Neuronal stem cell (in vitro differentiated cells): ENCODE data around the gene ADM2.

Source experiments
- DNase-seq: peaks from one replicate; pipeline ENCODE4 v3.0.0-alpha.2; 2013; ENCODE audit warnings: low spot score
- H2AFZ ChIP-seq: one replicate; pipeline ENCODE4 v1.6.1; 2013; ENCODE audit warnings: mild to moderate bottlenecking, low read length, inconsistent platforms
- H2AK5ac ChIP-seq: 2 replicates; pipeline ENCODE4 v1.6.1; 2013; ENCODE audit warnings: low read depth, mild to moderate bottlenecking, inconsistent platforms, low read length, moderate library complexity, mixed read lengths
- H2BK120ac ChIP-seq: 2 replicates; pipeline ENCODE4 v1.6.1; 2013; ENCODE audit warnings: low read depth, mild to moderate bottlenecking, inconsistent platforms, low read length, moderate library complexity, mixed read lengths
- H2BK12ac ChIP-seq: one replicate; pipeline ENCODE4 v1.6.1; 2013; ENCODE audit warnings: low read length, inconsistent platforms
- H2BK15ac ChIP-seq: 2 replicates; pipeline ENCODE4 v1.6.1; 2013; ENCODE audit warnings: mild to moderate bottlenecking, low read length, inconsistent platforms, mixed read lengths
- H2BK5ac ChIP-seq: one replicate; pipeline ENCODE4 v1.6.1; 2013; ENCODE audit warnings: inconsistent platforms, mild to moderate bottlenecking, low read length, moderate library complexity
- H3K14ac ChIP-seq: one replicate; pipeline ENCODE4 v1.6.1; 2013; ENCODE audit warnings: low read length, inconsistent platforms
- H3K18ac ChIP-seq: 2 replicates; pipeline ENCODE4 v1.6.1; 2013; ENCODE audit warnings: low read length, inconsistent platforms
- H3K23ac ChIP-seq: 2 replicates; pipeline ENCODE4 v1.6.1; 2013; ENCODE audit warnings: low read depth, mild to moderate bottlenecking, mixed read lengths, low read length, inconsistent platforms; ENCODE audit not compliant: poor library complexity
- H3K27ac ChIP-seq: replicated peaks from 3 replicates; pipeline ENCODE4 v1.5.1; 2013; ENCODE audit warnings: low read length, inconsistent platforms
- H3K27me3 ChIP-seq, 3 experiments: 2 replicates each; pipeline ENCODE4 v1.6.1; 2013; ENCODE audit warnings: low read length in 3 of 3, mild to moderate bottlenecking in 2 of 3, inconsistent platforms in 1 of 3, low read depth in 1 of 3, mixed read lengths in 1 of 3, moderate library complexity in 1 of 3; ENCODE audit not compliant: control insufficient read depth in 3 of 3, insufficient read depth in 3 of 3
- H3K36me3 ChIP-seq, 2 donors: replicated peaks in 1 of 2; 2 replicates each; pipeline ENCODE4 v1.6.1; 2013; ENCODE audit warnings: low read length in 2 of 2; ENCODE audit not compliant: control insufficient read depth in 2 of 2, insufficient read depth in 2 of 2
- H3K4ac ChIP-seq: 2 replicates; pipeline ENCODE4 v1.6.1; 2013; ENCODE audit warnings: inconsistent platforms, mild to moderate bottlenecking, low read length, moderate library complexity
- H3K4me1 ChIP-seq, 2 donors: 1 replicate in 1 of 2; 2 replicates in 1 of 2; pipeline ENCODE4 v1.6.1; 2013; ENCODE audit warnings: low read length in 2 of 2, low read depth in 1 of 2; ENCODE audit not compliant: control insufficient read depth in 2 of 2, insufficient read depth in 1 of 2
- H3K4me2 ChIP-seq: one replicate; pipeline ENCODE4 v1.6.1; 2013; ENCODE audit warnings: mild to moderate bottlenecking, low read length, inconsistent platforms; ENCODE audit not compliant: insufficient read depth, poor library complexity, severe bottlenecking
- H3K4me3 ChIP-seq, 2 donors: 2 replicates each; pipeline ENCODE4 v1.5.1; 2013; ENCODE audit warnings: low read length in 2 of 2, mild to moderate bottlenecking in 2 of 2, inconsistent platforms in 1 of 2, moderate library complexity in 1 of 2
- H3K79me1 ChIP-seq: one replicate; pipeline ENCODE4 v1.6.1; 2013; ENCODE audit warnings: low read depth, mild to moderate bottlenecking, inconsistent platforms, low read length, moderate library complexity
- H3K9ac ChIP-seq: one replicate; pipeline ENCODE4 v1.6.1; 2013; ENCODE audit warnings: mild to moderate bottlenecking, low read depth, low read length, inconsistent platforms; ENCODE audit not compliant: poor library complexity
- H3K9me3 ChIP-seq, 2 donors: replicated peaks in 1 of 2; 2 replicates each; pipeline versions ENCODE3 to v1.6.1; 2013; ENCODE audit warnings: low read length in 2 of 2, mild to moderate bottlenecking in 2 of 2, inconsistent platforms in 1 of 2, low read depth in 1 of 2, mixed read lengths in 1 of 2, moderate library complexity in 1 of 2; ENCODE audit not compliant: control insufficient read depth in 2 of 2, insufficient read depth in 1 of 2
- H4K8ac ChIP-seq: one replicate; pipeline ENCODE4 v1.6.1; 2013; ENCODE audit warnings: low read depth, mild to moderate bottlenecking, inconsistent platforms, low read length, moderate library complexity
- H4K91ac ChIP-seq: one replicate; pipeline ENCODE4 v1.6.1; 2013; ENCODE audit warnings: low read length, low read depth, mild to moderate bottlenecking, inconsistent platforms; ENCODE audit not compliant: poor library complexity
- WGBS, 2 donors: extraction: QIAGEN DNeasy Blood & Tissue Kit; methylation state at CpG; one replicate each; pipeline ENCODE4 v1.1.7; 2013; ENCODE audit warnings: missing lambda C conversion rate in 2 of 2, mixed read lengths in 1 of 2; ENCODE audit not compliant: insufficient read length in 2 of 2, insufficient replicate concordance in 1 of 2; ENCODE audit errors: extremely low coverage in 2 of 2; 5-methylcytosine and 5-hydroxymethylcytosine counted together

The ADM2 gene

DNA sequence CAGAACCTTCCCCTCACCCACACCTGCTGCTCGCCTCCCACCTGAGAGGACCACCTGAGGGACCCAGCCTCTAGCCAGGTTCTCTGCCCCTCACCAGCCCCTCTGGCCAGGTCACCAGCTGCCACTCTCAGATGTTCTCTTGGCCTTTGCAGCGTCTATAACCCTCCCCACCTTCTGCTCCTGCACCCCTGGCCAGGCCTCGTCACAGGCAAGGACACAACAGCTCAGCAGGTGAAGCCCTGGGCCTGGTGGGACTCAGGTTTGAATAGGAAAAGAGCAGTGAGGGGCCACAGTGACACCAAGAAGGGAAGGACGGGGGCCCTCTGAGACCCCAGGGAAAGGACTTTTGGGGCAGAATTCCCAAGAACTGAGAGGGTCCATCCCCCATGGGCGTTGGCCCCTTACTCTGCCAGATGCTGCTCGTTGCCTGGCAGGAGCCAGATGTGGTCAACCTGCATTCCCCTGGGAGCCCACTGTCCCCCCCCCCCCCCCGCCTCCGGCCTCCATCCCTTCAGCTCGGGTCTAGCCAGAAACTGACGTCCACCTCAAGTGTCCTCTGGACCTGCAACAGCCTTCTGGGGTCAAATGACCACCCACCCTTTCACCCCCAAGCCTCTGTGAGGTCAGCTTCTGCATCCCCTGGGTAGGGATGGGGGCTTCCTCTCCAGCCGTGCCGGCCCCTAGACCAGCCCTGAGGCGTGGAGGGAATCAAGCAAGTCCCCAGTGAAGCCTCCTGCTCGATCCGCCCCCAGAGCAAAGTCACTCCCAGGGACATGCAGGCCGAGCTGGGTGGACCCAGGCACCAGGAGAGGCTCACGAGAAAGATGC is 35.2 kb upstream of the ADM2 start:
- Histone ChIP-seq H2BK120ac (no peak overlapping the region), H3K9ac (peak overlapping the region; percentile 44), H3K18ac (no peak overlapping the region), H3K4ac (peak overlapping the region; percentile 37), H3K27ac (no peak overlapping the region), H2BK15ac (no peak overlapping the region), H2AK5ac (no peak overlapping the region), H3K9me3 (peaks cover 0 to 4% of the 10 kb centered on the region in 2 donors), H4K91ac (no peak overlapping the region), H3K4me2 (no peak overlapping the region), H3K4me3 (no peak overlapping the region), H2AFZ (no peak overlapping the region), H3K14ac (peak overlapping the region; percentile 8), H3K36me3 (peaks cover 33 to 83% of the 10 kb centered on the region in 2 donors), H3K27me3 (no peaks in the 10 kb centered on the region), H2BK5ac (no peak overlapping the region), H3K23ac (peak overlapping the region; percentile 80), H3K4me1 (peaks cover 0 to 4% of the 10 kb centered on the region in 2 donors), H2BK12ac (peak overlapping the region; percentile 22), H3K79me1 (peaks cover 5% of the 10 kb centered on the region), H4K8ac (no peak overlapping the region)
- DNase-seq, result no peak
- no CpG with 5 or more reads among the region's 17 CpGs for WGBS, 2 donors

DNA sequence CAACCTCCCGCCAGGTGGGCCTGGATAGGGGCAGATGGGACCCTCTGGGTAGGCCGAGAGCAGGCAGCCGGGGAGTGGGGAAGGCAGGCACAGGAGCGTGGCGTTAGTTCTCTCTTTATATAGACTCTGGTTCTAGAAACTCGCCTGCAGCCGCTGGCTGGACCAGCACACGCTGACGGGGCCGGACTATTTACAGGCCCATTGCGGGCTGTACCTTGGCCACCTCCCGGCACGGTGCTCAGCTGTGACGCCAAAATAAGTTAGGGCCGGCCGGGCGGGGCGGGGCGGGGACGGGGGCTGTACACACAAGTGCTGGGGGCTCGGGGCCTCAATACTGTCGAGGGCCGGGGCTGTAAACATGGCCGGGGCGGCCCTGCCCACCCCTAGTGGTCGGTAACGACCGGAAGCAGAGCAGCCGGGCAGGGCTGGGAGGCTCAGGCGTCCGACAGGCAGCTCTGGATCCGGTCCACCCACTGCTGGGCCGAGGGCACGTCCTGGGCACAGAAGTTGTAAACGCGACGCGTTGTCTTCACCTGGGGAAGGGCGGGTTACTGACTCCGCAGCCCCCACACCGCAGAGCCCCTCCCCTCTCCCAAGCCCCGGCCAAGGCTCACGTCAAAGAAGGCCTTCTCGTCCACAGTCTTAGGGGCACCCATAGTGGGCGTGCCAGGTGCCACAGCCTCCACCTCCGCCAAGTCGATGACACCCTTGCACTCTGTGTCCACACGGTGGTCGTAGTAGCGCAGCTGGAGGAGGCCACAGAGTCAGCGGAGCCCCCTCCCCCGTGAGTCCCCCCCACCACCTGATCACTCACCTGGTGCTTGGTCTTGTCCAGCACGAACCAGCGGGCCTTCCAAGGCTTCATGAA is 34.4 kb upstream of the ADM2 start:
- Histone ChIP-seq H3K4me1 (peaks cover 0 to 4% of the 10 kb centered on the region in 2 donors), H2AK5ac (no peak overlapping the region), H2BK15ac (no peak overlapping the region), H3K18ac (no peak overlapping the region), H3K4me3 (no peak overlapping the region), H2BK5ac (no peak overlapping the region), H2BK12ac (no peak overlapping the region), H3K4me2 (no peak overlapping the region), H3K4ac (no peak overlapping the region), H3K27ac (no peak overlapping the region), H3K9ac (no peak overlapping the region), H3K23ac (peak overlapping the region; percentile 80), H3K27me3 (no peaks in the 10 kb centered on the region), H2BK120ac (no peak overlapping the region), H4K8ac (peak overlapping the region; percentile 3), H3K79me1 (peaks cover 5% of the 10 kb centered on the region), H3K14ac (no peak overlapping the region), H3K36me3 (peaks cover 33 to 83% of the 10 kb centered on the region in 2 donors), H2AFZ (no peak overlapping the region), H4K91ac (no peak overlapping the region), H3K9me3 (peaks cover 0 to 4% of the 10 kb centered on the region in 2 donors)
- DNase-seq, result no peak
- WGBS, 2 donors, result no CpG with 5 or more reads among the region's 54 CpGs

DNA sequence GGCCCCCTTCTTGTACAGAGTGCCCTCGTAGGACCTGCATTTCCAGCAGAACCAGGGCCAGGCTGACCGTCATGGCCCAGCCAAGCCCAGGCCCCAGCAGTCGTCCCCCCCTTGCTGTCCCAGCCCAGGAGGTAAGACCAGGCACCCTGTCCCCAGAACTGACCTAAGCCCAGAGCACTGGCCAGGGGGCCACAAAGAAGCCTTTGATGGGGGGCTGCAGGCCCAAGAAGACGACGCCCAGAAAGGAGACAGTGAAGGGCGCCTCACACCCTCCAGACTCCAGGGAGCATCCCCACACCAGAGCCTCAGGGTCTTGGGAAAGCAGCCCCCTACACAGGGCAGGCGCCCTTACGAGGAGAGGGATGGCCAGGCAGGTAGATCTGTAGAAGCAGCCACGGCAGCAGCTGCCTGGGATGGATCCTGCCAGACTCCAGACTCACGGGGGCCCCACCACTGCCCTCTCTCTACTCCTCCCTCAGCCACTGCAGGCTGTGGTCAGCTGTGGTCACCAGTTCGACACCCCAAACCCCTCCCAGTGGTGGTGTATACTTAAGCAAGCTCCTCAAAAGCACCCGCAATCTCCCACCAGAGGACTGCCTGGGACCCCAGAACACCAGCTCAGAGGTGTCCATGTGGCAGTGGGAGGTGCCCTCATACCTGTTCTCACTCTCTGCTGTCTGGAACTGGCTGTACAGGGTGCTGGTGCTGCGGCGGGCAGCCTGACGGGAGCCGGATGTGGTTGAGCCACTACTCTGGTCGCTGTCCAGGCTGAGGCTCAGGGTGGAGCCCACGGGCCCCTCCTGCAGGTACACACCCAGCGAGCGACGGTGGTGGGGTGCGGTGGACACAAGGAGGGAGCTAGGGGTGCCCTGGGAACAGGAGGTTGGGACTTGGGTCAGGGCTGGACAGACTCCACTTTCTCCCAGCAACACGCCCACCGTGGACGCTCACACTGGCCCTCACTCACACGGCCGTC is 33.5 kb upstream of the ADM2 start:
- Histone ChIP-seq H3K36me3 (peaks cover 35 to 89% of the 10 kb centered on the region in 2 donors), H2BK12ac (no peak overlapping the region), H3K79me1 (peaks cover 5% of the 10 kb centered on the region), H3K23ac (peak overlapping the region; percentile 6), H2AK5ac (no peak overlapping the region), H3K4me2 (no peak overlapping the region), H2AFZ (no peak overlapping the region), H3K14ac (peak overlapping the region; percentile 56), H2BK15ac (no peak overlapping the region), H3K9me3 (peaks cover 0 to 4% of the 10 kb centered on the region in 2 donors), H3K9ac (peak overlapping the region; percentile 21), H2BK120ac (no peak overlapping the region), H3K27me3 (no peaks in the 10 kb centered on the region), H4K91ac (no peak overlapping the region), H3K18ac (no peak overlapping the region), H3K4me1 (peaks cover 0 to 4% of the 10 kb centered on the region in 2 donors), H3K4ac (no peak overlapping the region), H4K8ac (no peak overlapping the region), H2BK5ac (no peak overlapping the region), H3K4me3 (no peak overlapping the region), H3K27ac (no peak overlapping the region)
- no CpG with 5 or more reads among the region's 27 CpGs for WGBS, 2 donors
- no peak for DNase-seq
